SK-MEL-5 (cell line): ENCODE measurements around the gene MPPE1. TPM values are rescaled to one million over a fixed set of nuclear protein-coding genes. Genes with fewer than 3 reads are reported as not detected.
"Not testable (repeated sequence)": the region's sequence is repeated elsewhere in the genome, so short reads cannot be mapped to it uniquely, and the experiment has no call there.

Source experiments
- DNase-seq: peaks from one replicate; pipeline ENCODE4 v3.0.0-alpha.2; 2016; ENCODE audit warnings: low read depth, low spot score
- in situ Hi-C: cut with HindIII; loops from 2 replicates; pipeline ENCODE4 v1.10.0; 2016; ENCODE audit warnings: low sequenced_read_pairs, high pct_unique_total_duplicates, low pct_unique_long_range_greater_than_20kb
- polyA plus RNA-seq, 2 experiments: library from polyadenylated mRNA; depleted of rRNA; stranded (reverse); fragments of >200 nt; gene quantifications; 2 replicates each; pipeline ENCODE4 v1.2.3, GENCODE V29; 2015
- total RNA-seq: library from RNA; depleted of rRNA; stranded (reverse); fragments of >200 nt; shearing (Covaris generic); gene quantifications from 2 replicates; pipeline ENCODE4 v1.2.3, GENCODE V29; 2014; rRNA removed

The MPPE1 gene
- total RNA-seq = 21.7 and 29.8 TPM in 2 replicates
- 21.1 and 33.1 TPM in 2 replicates for polyA plus RNA-seq (2015; cell fraction: cytosol; rRNA removed)
- polyA plus RNA-seq (2015; cell fraction: nucleus; rRNA removed) = 137 and 139 TPM in 2 replicates

DNA sequence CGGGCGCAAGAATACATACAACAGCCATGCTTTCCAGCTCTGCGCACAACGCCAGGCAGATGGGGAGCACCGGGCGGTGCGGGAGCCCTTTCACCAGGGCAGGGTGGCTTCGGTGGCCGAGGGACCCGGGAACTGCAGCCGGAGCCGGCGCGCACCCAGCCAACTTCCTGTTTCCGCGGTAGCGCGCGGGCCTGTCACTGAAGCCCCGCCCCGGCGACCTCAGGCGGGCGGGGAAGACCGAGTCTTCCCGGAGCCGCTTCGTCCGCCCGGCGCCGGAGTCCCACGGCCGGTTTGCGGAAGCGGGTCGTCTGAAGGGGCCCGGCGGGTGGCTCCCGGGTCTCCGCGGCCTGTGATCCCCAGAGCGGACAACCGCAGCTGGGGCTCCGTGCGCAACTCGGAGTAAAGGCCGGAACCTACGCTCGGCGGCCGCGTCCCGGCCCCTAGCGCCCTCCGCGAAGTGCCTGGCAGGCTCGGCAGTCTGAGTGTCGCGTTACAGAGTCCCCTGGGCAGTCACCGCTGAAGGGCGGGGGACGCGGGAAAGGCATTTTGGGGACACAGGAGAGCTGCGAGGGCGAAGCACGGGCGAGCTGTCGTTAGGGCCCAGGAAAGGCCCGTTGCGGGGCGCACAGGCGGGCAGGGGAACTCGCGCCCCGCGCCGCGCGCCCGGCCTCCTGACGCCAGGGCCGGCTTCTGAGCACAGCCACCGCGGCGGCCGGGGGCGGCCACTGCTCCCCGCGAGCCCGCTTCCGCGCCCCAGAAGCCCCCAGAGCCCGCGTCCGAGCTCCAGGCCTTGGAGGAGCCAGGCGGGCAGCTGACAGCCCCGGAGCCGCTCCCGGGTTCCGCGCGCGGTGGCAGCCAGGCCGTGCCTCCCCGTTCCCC is at the start of gene MPPE1:
MPPE1 (minus strand) TSS at position 136 of the 879 bp plus-strand sequence. CDS start 11,053 bp downstream, outside the sequence.
- peak; percentile 78 for DNase-seq
- in situ Hi-C loops = no loop called here

DNA sequence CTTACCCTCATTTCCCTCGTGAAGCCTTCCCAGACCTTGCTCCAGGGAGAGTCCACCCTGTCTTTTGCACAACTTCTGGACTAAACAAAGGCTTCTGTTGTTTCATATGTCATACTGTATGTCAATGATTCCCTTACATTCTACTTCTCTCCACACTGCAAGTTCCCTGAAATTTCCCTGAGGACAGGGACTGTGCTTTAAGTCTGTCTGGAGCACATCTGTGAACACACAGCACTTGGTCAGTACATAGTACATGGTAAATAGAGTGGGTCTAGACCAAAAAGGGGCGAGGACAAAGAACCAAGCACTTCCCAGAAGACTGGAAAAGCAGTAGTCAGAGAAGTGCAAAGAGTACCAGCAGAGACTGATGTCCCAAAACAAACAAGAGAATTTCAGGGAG is 49.5 kb upstream of the MPPE1 start:
- in situ Hi-C loops = no loop called here
- peak; percentile 81 for DNase-seq

DNA sequence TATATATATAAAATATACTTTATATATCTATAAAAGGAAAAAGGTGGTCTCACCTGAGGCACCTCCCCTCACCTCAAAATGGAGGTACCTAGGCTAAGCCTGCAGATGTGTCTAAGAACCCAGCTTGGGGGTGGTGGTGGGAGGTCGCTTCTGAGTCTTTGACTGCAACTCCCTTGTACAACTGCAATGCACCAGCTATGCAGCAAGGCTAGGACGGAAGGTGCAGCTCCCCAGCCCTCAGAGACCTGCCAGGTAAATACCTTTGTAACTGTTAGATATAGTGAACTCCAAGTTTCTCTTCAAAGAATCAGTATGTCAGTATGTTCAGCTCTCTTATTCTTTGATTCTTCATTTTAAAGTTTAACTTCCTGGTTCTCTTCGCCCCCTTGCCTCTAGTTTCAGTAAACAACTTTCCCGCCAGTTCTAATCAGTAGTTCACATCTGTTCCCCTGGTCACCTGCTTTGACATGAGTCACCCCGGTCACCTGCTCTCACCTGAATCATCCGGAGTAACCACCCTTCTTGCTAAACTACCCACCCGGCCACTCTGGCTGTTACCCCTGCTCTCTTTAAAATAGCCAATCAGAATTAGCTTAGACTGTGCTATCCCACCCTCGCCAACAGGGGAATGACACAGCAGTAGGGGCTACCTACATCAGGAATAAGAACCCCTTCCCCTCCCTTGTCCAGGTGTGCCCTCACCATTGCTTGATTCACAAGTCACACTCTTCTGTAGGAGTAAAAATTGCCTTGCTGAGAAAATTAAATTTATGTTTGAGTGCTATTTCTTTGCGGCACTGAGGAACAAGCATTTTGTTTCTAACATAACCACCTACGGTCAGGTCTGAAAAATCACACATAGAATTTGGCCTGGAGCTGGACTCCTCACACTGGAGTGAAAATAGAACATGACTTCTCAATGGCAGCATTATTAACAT is 48.5 kb upstream of the MPPE1 start:
- DNase-seq = no peak
- in situ Hi-C loops = no loop called here

- in situ Hi-C loops = no loop called here
- no peak for DNase-seq
These were observed 47.3 kb upstream of the MPPE1 start for GRCh38 chr18:11955239-11956029.

DNA sequence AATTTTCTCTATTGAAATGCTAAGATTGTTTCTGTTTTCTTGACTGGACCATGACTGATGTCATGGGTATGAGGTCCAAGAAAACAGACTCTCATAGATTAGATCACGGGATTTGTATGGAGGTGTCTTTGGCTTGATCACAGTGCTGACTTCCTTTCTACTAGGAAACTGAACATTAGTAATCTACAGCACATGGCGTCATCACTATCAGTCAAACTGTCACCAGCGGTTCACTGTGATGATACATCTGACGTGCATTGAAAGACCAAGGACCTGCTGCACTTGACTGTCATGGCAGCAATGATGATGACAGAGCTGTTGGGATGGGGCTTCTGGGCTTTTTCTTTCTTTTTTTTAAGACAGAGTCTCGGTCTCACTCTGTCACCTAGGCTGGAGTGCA is 45.0 kb upstream of the MPPE1 start:
- no peak for DNase-seq
- in situ Hi-C loops = no loop called here

- no peak for DNase-seq
- in situ Hi-C loops = no loop called here
These were observed 43.3 kb upstream of the MPPE1 start for GRCh38 chr18:11951390-11951851.

DNA sequence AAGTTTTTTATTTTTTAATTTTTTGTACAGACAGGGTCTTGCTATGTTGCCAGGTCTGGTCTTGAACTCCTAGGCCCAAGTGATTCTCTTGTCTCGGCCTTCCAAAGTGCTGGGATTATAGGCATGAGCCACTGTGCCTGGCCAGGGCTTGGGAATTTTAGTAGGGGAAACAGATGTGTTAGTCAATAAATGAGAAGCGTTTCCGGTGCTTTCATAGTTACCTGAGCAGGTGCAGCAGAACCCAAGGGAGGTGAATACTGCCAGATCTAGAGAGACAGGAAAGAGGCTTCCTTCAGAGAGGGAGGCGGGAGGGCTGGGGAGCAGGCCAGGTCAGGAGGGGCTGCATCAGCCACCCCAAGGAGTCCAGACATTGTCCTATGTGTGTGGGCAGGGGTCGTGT is 42.7 kb upstream of the MPPE1 start:
- no peak for DNase-seq
- in situ Hi-C loops = no loop called here

GRCh38 chr18:11948852-11949523 is 40.9 kb upstream of the MPPE1 start:
- in situ Hi-C loops = no loop called here
- no peak for DNase-seq

DNA sequence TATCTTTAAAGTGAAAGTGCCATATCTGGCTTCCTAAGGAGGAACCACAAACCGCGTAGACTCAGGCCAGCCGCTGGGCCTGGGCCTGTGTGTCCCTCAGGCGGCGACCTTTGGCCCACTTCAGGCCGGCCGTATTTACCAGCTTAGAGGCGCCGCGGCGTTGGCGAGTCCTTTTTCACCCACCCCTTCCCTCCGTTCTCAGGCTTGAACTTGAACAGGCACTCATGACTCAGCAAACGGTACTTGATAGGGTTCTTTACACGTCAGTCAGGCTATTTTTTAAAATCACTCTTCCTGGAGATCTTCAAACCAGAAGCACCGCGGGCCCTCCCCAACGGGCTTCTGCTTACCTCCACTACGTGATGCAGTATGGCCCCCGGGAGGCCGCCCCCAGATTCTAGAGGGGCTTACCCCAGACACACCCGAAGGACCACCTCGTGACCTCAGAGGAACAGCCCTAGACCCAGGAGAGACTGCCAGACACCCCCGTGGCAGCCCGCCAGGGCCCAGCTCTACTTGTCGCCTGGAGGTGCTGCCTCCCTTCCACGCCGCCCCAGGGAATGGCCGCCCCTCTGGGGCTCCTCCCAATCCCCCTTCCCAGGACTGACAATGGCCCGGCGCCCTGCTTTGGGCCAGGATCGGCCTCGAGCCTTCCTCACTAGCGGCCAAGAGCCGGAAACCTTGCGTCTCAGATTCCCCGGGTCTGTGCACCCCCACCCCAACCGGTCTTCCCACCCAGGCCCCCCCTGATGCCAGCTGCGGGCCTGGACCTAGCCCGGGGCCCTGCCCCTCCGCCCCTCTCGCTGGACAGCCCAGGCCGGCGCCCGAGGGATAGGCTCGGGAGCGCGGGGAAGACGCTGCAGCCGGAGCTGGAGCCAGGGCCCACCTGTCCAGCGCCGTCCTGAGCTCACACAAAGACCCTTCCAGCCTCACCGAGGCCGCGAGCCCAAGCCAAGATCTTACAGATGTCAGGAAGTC is 39.4 kb upstream of the MPPE1 start:
- in situ Hi-C loops = no loop called here

DNA sequence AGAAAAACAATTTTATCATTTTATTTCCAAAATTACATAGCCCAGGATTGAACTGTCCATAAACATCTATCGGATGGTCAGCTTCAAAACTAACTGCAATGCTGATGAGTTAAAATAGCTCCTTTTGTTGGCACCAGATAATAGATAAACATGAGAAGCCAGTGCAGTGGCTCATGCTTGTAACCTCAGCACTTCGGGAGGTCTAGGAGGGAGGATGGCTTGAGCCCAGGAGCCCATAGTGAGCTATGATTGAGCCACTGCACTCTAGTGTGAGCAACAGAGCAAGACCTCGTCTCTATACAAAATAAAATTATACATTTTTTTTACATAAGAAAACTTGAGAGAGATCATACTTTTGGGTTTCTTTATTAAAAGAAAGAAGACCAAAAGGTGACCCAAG is 38.6 kb upstream of the MPPE1 start:
- DNase-seq = no peak
- in situ Hi-C loops = no loop called here

More for the DNA sequence above, 39.4 kb upstream of the MPPE1 start:
- peak; percentile 49 for DNase-seq

DNA sequence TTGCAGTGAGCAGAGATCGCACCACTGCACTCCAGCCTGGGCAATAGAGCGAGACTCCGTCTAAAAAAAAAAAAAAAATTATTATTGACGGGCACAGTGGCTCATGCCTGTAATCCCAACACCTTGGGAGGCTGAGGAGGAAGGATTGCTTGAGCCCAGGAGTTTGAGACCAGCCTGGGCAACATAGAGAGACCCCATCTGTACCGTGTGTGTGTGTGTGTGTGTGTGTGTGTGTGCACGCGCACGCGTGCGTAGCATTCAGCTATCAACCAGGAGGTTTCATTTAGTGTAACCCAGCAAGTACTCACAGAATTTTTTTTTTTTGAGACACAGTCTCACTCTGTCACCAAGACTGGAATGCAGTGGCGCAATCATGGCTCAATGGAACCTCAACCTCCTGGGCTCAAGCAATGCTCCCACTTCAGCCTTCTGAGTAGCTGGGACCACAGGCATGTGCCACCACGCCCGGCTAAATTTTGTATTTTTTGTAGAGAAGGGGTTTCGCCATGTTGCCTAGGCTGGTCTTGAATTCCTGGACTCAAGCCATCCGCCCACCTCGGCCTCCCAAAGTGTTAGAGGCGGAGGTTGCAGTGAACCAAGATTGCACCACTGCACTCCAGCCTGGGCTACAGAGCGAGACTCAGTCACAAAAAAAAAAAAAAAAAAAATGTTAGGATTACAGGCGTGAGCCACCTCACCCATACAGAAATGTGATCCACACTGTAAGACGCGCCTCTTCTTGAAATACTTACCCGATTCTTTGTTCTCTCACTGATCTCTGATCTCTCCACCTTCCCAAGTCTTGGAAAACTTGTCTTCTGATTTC is 37.9 kb upstream of the MPPE1 start:
- in situ Hi-C loops, DNase-seq: not testable (repeated sequence)

DNA sequence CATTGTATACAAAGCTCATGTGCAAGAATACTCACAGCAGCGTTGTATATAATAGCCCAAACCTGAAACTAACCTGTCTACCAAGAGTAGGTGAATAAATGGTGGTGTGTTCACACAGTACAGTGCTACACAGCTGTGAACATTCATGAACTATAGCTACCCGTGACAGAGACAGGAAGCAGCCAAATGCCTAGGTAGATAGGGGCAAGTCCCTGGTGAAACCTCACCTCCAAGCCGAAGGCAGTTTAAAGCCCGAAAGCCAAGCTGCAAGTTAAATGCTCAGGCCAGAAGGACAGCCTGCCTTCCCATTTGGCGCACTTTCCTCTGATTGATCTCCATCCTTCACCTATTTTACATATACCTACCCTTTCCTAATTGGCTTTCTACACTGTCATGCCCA is 36.7 kb upstream of the MPPE1 start:
- DNase-seq = no peak
- in situ Hi-C loops = no loop called here

- in situ Hi-C loops = no loop called here
These were observed 36.1 kb upstream of the MPPE1 start for GRCh38 chr18:11944252-11944651.

DNA sequence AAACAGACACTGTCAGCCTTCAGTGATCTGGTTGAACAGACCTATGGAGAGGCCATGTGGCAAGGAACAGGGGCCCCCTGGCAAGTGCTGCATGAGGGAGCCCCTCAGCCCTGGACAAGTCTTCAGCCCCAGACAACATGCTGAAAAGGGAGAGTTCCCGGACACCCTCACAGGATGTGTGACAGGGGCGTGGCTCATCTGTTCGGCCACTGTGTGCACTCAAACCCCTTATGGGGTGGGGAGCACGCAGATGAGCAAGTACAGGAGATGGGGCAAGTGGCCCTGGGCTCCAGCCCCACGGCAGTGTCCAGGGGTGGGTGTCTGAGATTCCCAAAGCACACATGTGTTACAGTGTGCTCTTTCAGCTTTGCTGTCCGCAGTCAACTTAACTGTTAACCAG is 35.4 kb upstream of the MPPE1 start:
- DNase-seq = no peak
- in situ Hi-C loops = no loop called here

More at GRCh38 chr18:11944252-11944651, 36.1 kb upstream of the MPPE1 start:
- DNase-seq = no peak

DNA sequence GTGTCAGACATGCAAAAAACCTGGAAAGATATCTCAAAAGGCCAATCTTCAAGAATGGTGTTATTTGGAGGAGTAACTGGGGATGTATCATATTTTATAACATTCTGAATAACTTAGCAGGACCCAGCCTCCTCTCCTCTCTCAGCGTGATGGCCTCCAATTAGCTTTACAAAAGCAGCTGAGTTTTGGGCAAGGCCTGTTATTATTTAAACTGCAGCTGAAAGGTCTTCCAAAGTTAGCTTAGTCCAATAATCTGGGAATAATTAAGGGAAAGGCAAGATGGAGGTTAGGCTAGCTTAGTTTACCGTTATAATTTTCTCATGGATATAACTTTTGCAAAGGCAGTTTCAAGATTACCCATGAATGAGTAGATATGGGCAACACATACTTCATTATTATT is 32.8 kb upstream of the MPPE1 start:
- no peak for DNase-seq
- in situ Hi-C loops = no loop called here
